ENCODE data around the gene PGBD2. TPM values are rescaled to one million over a fixed set of nuclear protein-coding genes. Genes with fewer than 3 reads are reported as not detected.

PGBD2 gene
- total and polyA plus RNA-seq, 9 of the 15 experiments (the other 6 are each of a cell fraction or from before 2014, with no cell fraction given): 11.9 to 21.8 (median 14.7) TPM

DNA sequence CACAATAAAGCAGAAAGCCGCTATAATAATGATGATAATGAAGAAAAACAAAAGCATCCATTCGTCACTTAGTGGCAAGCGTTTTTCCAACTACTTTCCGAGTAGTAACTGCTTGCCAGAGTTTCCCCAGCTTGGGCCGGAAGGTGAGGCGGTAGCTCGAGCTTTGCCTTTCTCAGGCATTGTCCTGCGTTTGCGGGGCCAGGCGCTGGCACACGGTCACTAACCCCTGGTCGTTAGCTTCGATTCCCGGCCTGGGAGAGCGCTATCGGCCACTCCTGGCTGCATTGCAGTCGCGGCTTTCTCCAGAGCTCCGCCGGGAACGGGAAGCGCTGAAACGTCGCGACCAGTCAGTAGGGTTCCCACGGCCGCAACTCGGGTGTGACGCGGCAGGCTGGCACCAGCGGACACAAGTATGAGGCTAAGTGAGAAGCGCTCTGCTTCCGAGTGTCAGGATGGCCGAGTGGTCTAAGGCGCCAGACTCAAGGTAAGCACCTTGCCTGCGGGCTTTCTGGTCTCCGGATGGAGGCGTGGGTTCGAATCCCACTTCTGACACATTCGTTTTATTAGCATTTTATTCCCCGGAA, 32.5 kb upstream of the PGBD2 start (continued):
- no peak for TF ChIP-seq ARHGAP35 (IDR thresholded peaks at IDR 0.05; ENCODE audit: partially characterized antibody)
- no peak for TF ChIP-seq RBM34 (IDR thresholded peaks at IDR 0.05; ENCODE audit: borderline replicate concordance, insufficient read depth, low read length)
- TF ChIP-seq HDAC3 (IDR thresholded peaks at IDR 0.05; ENCODE audit: borderline replicate concordance, partially characterized antibody): no peak
- TF ChIP-seq POLR2AphosphoS5 (IDR thresholded peaks at IDR 0.05; ENCODE audit: control insufficient read depth, insufficient read depth, low read depth, low read length): peak; percentile 46; the same call in 1 of the 2 replicates
- TF ChIP-seq RCOR1 (IDR thresholded peaks at IDR 0.05; ENCODE audit: borderline replicate concordance in 1 of 2, low read depth in 2 of 2, low read length in 2 of 2): peak; percentile 10 to 65; a peak in 1 of 4 replicates
- TF ChIP-seq, protein P1, sequence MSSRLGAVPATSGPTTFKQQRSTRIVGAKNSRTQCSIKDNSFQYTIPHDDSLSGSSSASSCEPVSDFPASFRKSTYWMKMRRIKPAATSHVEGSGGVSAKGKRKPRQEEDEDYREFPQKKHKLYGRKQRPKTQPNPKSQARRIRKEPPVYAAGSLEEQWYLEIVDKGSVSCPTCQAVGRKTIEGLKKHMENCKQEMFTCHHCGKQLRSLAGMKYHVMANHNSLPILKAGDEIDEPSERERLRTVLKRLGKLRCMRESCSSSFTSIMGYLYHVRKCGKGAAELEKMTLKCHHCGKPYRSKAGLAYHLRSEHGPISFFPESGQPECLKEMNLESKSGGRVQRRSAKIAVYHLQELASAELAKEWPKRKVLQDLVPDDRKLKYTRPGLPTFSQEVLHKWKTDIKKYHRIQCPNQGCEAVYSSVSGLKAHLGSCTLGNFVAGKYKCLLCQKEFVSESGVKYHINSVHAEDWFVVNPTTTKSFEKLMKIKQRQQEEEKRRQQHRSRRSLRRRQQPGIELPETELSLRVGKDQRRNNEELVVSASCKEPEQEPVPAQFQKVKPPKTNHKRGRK (tag; IDR thresholded peaks at IDR 0.05): peak; percentile 48
- TF ChIP-seq, protein P2, sequence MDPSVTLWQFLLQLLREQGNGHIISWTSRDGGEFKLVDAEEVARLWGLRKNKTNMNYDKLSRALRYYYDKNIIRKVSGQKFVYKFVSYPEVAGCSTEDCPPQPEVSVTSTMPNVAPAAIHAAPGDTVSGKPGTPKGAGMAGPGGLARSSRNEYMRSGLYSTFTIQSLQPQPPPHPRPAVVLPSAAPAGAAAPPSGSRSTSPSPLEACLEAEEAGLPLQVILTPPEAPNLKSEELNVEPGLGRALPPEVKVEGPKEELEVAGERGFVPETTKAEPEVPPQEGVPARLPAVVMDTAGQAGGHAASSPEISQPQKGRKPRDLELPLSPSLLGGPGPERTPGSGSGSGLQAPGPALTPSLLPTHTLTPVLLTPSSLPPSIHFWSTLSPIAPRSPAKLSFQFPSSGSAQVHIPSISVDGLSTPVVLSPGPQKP (CRISPR knock-in tag; IDR thresholded peaks at IDR 0.05): no peak
- TF ChIP-seq ZNF436 (CRISPR knock-in tag; IDR thresholded peaks at IDR 0.05): no peak
- TF ChIP-seq, protein P3, sequence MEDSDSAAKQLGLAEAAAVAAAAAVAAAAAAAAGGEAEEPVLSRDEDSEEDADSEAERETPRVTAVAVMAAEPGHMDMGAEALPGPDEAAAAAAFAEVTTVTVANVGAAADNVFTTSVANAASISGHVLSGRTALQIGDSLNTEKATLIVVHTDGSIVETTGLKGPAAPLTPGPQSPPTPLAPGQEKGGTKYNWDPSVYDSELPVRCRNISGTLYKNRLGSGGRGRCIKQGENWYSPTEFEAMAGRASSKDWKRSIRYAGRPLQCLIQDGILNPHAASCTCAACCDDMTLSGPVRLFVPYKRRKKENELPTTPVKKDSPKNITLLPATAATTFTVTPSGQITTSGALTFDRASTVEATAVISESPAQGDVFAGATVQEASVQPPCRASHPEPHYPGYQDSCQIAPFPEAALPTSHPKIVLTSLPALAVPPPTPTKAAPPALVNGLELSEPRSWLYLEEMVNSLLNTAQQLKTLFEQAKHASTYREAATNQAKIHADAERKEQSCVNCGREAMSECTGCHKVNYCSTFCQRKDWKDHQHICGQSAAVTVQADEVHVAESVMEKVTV (CRISPR knock-in tag; IDR thresholded peaks at IDR 0.05): peak; percentile 39; the same call in 1 of the 2 replicates
- TF ChIP-seq, protein P4, sequence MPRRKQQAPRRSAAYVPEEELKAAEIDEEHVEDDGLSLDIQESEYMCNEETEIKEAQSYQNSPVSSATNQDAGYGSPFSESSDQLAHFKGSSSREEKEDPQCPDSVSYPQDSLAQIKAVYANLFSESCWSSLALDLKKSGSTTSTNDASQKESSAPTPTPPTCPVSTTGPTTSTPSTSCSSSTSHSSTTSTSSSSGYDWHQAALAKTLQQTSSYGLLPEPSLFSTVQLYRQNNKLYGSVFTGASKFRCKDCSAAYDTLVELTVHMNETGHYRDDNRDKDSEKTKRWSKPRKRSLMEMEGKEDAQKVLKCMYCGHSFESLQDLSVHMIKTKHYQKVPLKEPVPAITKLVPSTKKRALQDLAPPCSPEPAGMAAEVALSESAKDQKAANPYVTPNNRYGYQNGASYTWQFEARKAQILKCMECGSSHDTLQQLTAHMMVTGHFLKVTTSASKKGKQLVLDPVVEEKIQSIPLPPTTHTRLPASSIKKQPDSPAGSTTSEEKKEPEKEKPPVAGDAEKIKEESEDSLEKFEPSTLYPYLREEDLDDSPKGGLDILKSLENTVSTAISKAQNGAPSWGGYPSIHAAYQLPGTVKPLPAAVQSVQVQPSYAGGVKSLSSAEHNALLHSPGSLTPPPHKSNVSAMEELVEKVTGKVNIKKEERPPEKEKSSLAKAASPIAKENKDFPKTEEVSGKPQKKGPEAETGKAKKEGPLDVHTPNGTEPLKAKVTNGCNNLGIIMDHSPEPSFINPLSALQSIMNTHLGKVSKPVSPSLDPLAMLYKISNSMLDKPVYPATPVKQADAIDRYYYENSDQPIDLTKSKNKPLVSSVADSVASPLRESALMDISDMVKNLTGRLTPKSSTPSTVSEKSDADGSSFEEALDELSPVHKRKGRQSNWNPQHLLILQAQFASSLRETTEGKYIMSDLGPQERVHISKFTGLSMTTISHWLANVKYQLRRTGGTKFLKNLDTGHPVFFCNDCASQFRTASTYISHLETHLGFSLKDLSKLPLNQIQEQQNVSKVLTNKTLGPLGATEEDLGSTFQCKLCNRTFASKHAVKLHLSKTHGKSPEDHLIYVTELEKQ (CRISPR knock-in tag; IDR thresholded peaks at IDR 0.05): no peak
- no peak for TF ChIP-seq ILK (tag; IDR thresholded peaks at IDR 0.05; ENCODE audit: borderline replicate concordance, low read depth)
- TF ChIP-seq FOXK2 (conservative IDR thresholded peaks at IDR 0.05 in 1 of 2, IDR thresholded peaks at IDR 0.05 in 1 of 2; ENCODE audit: low read depth in 2 of 2): no peak; a peak in 1 of 4 replicates
- no peak for TF ChIP-seq MYBL2 (IDR thresholded peaks at IDR 0.05; ENCODE audit: low read depth)
- TF ChIP-seq MYBL2 (CRISPR knock-in tag; IDR thresholded peaks at IDR 0.05; ENCODE audit: borderline replicate concordance): no peak
